HTERT RPE-1 (cell line): ENCODE results near the gene FOXF1.

Experiments
- in situ Hi-C: fragments of 300-500 bp; cut with MboI; formaldehyde crosslinking; loops from 4 replicates; pipeline ENCODE4 v1.14.3; 2020; ENCODE audit warnings: low sequenced_read_pairs

The FOXF1 gene

DNA sequence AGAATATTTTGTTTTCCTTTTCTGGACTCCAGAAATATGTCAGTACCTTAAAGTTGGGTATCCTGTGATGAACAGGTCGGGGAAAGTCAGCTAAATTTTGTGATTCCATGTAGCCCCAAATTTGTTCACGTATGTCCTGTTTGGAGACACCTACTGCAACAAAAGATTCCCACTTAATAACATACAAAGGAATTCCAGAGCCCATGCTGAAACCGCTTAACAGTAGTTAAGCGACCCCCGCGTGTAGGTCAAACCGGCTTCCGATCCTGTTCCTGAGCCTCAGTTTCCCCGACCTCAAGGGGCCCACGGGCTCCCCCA lies 44.2 kb downstream of the FOXF1 start:
- in situ Hi-C loops = no loop called here

DNA sequence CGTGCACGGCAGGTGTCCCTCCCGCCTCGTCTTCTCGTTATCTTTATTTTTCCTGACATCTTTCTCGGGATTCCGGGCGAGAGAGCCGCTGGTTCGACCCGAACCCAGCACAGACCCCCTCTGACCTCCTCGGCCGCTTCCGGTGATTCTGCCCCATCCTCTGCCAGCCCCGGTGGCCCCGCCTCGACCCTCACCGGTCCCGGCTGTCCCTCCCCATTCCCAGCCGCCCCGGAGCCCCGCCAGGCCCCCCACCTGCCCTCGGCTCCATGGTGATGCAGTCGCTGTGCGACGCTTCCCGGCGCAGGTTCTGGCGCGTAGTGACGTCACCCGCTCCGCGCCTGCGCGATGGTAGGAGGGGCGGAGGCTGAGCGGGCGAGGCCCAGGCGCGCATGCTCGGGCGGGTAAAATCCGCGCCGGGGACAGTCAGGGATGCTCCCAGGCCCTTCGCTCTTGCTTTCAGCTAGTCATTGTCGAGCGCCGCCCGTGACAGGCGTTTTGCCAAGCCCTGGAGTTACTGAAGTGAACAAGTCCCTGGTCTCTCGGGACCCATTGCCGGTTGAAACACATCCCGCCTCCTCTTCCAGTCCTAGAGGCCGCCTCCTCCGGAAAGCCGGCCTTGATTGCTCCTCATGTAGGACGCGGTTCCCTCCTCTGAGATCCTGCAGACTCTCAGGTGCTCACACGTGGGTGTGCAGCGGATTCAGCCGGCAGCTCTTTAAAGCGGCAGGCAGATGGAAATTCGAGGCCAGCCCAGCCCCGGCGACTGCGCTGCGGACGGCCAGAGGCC lies 44.8 kb downstream of the FOXF1 start, which contains the start of gene MTHFSD:
Gene MTHFSD (minus strand): TSS at position 319 of the 787 bp plus-strand sequence. CDS start 51 bp downstream, at position 268.
- in situ Hi-C loops = no loop called here

DNA sequence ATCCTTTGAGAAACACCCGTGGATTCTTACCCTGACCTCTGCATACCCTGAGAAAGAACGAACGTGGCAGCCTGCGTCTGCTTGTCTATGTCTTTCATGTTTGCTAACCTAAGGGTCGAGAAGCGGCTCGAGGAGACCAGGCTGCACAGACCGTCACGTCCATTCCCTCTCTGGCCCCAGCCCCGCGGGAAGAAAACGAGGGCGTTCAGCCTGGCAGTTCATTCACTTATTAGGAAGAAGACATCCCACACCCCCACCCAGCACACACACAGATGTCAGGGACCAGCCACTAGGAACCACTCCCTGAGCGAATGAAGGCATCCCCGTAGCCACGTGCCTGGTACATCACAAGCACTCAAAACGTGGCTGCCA lies 45.4 kb downstream of the FOXF1 start:
- in situ Hi-C loops = no loop called here

DNA sequence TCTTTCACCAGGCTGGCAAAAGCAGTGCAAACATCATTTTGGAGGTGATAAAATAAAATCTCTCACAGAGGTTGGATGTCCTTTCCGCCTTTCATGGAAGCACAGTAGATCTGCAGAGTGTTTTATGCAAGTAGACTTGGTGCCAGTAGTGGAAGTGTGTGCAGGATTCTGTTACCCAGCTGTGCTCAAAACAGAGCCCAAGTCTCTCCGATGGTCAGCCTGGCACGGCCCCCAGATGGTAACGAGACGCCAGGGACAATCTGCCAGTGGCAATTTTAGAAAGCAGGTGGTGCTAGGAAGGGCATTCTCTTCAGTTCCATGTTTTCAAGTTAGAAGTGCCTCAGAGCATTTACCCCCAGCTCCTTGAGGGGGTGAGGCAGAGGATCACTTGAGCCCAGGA lies 46.2 kb downstream of the FOXF1 start:
- in situ Hi-C loops = no loop called here

DNA sequence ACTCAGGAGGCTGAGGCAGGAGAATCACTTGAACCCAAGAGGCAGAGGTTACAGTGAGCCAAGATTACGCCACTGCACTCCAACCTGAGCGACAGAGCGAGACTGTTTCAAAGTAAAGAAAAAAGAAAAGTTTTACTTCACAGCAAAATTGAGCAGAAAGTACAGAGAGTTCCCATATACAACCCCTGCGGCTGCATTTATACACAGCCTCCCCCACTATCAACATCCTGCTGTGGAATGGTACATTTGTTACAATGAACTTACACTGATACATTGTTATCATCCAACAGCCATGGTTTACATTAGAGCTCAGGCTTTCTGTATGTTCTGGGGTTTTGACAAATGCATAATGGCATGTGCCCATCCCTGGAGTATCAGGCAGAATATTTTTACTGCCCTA lies 47.3 kb downstream of the FOXF1 start:
- in situ Hi-C loops = no loop called here

DNA sequence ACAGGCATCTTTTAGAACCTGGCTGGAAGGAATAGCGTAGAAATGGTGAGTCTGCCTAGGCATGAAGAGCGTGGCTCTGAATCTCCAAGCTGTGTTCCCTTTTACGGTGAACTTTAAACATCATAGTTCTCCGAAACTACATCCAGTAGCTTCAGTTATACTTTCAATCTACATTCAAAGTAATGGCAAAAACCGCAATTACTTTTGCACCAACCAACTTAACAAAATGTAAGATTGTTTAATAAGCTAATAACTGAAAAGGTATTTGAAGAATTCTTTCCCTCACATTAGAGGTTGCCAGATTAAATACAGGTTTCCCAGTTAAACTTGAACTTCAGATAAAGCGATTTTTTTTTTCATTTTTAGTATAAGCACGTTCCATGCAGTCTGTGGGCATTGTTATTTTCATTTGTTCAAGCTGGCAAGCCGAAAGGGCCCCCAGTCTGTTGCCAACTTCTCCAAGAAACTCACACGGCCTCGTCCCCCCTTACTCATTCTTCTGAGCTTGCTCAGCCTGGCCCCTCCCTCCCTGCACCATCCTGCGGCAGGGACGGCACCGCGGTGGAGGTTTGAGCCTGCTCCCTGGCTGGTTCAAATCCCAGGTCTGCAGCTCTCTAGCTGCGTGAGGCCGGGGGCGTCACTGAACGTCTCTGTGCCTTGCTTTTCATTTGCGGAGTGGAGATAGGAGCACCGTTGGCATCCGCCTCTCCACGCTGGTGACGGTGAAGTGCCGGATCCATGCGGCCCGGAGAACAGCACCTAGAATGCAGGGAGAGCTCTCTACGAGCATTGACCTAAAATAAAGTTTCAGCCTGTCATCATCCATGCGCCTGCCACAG lies 48.2 kb downstream of the FOXF1 start:
- in situ Hi-C loops = no loop called here

DNA sequence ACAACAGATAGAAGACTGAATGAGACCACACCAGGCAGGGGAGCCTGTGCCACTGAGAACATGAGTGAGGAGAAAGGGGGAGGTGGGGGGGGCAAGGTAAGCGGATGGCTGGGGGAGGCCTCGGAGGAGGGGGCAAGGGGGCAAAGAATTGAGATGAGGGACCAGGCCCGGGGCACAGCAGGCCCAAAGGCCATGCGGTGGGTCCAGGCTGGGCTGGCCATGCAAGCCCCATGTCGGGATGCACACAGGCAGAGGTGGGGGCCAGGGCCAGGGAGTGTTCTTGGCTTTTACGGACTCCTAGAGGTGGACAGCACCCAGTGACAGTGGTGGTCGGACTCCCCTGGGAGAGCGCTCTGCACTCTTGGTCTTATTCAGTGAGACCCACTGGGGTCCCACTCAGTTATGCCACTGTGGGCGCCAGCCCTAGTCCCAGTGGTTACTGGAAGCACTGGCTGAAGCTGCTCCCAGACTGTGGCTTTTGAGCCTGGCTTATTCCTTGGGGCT lies 49.5 kb downstream of the FOXF1 start:
- in situ Hi-C loops = no loop called here

DNA sequence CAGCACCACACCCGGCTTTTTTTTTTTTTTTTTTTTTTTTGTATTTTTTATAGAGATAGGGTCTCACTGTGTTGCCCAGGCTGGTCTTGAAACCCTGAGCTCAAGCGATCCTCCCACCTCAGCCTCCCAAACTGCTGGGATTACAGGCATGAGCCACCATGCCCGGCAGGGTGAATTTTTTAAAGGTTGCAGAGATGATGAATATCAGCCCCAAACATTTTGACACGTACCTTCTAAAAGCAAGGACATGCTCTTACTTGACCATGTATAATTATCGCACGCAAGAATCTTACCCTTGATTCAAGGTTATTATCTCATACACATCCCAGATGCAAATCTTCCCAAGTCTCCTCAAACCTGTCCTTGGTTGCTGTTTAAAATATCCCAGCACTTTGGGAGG lies 52.0 kb downstream of the FOXF1 start:
- in situ Hi-C loops = no loop called here

DNA sequence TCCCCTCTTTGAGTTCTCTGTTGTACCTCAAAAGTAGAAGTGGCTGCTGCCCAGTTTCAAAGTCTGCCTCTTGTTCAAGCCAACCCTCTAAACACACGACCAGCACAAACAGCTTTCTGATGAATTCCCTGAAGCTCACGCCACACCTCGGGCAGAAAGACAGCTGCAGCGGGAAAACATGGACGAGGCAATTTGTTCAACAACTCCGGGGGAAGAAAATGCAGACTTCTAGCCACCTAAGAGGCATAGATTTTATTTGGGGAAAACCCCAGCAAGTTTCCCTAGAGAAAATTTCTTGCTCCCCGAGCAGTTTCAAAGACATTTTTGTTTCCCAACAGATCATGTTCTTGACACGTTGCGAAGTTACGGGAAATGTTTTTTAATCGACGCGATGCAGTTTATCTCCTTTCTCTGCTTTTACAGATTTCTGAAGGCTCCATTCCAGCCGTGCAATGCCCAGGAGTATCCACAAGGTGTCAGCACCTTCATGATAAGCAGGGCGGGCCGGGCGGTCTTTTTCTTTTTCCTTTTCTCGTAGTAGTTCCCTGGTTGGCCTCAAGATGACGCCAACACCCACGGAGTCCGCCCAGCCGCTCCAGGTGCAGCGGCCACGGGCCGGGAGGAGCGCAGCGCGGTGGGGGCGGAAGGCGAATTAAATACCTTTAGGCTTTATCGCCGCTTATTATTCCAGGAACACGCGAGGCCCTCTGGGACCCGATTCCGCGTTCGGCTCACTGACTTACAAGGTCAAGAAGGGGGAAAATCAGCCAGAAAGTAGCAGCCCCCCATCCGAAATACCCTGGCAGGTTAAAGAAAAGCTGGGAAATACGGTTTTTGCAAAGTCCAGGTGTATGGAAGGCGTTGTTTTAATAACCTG lies 53.4 kb downstream of the FOXF1 start:
- in situ Hi-C loops = no loop called here
